Measurements from ENCODE around the gene HAX1.
A peak's percentile ranks its signal among the peaks of the same experiment; 100 is the strongest.
"Not testable (repeated sequence)": the region's sequence is repeated elsewhere in the genome, so short reads cannot be mapped to it uniquely, and the experiment has no call there.

The HAX1 gene

DNA sequence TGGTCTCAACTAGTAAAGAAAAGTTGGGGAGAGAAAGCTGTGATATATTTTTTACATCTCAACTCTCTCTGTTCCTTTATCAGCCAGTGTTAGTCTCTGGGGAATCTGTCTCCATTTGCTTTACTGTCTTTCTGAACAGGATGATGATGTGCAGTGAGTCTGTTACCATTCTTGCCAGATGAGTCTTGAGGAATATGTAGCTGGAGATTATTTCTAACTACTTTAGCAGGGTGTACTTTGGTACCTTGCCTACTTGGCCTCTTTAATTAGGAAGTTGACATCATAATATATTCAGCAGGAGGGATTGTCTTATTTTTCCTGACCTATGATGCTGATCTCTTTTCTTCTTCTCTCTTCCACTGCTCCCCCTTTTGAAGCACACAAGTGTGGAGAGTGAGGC, 15.7 kb upstream of the HAX1 start:
- no peak for DNase-seq (ENCODE audit: low read depth in 1 of 2, low spot score in 1 of 2)
- no peak for TF ChIP-seq JUND (IDR thresholded peaks at IDR 0.05; ENCODE audit: low read depth)
- in situ Hi-C loops (cut with HindIII; ENCODE audit: low pct_unique_long_range_greater_than_20kb, low sequenced_read_pairs), result no loop called here

DNA sequence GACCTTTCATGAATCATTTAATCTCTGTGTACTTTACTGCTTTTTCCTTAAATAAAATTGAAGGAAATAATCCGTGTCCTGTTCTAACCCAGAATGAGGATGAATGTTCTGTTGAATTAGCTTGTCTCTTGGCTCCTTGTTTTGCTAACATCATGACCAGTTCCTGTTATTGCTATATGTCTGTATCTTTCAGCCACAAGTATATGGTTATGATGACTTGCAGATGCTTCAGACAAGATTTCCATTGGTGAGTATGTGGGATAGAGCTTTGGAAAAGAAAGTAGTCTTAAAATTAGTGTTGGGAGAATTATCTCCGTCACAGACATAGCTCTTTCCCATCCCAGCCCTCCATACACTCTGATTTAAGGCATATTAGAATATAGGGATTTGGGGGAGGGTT, 13.6 kb upstream of the HAX1 start:
- no peak for TF ChIP-seq JUND (IDR thresholded peaks at IDR 0.05; ENCODE audit: low read depth)

DNA sequence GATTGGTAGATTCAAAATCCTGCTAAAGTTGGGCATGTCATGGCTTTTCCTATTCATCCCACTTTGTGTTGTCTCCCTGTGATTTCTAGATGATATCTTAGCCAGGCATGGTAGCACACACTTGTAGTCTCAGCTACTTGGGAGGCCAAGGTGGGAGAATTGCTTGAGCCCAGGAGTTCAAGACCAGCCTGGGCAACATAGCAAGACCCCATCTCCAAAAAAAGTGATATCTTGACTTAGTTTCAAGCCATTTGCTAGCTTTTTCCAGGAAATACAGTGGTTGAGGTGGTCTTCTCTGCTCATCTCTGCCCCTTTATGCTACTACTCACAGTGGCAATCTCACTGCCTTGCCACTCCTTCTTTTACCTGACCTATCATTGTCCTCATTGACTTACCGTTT, 12.3 kb upstream of the HAX1 start:
- no peak for DNase-seq (ENCODE audit: low read depth in 1 of 2, low spot score in 1 of 2)
- in situ Hi-C loops (cut with HindIII; ENCODE audit: low pct_unique_long_range_greater_than_20kb, low sequenced_read_pairs), result no loop called here
- no peak for TF ChIP-seq JUND (IDR thresholded peaks at IDR 0.05; ENCODE audit: low read depth)

More for the DNA sequence above, 13.6 kb upstream of the HAX1 start:
- DNase-seq (ENCODE audit: low read depth in 1 of 2, low spot score in 1 of 2), result no peak
- in situ Hi-C loops (cut with HindIII; ENCODE audit: low pct_unique_long_range_greater_than_20kb, low sequenced_read_pairs), result no loop called here

DNA sequence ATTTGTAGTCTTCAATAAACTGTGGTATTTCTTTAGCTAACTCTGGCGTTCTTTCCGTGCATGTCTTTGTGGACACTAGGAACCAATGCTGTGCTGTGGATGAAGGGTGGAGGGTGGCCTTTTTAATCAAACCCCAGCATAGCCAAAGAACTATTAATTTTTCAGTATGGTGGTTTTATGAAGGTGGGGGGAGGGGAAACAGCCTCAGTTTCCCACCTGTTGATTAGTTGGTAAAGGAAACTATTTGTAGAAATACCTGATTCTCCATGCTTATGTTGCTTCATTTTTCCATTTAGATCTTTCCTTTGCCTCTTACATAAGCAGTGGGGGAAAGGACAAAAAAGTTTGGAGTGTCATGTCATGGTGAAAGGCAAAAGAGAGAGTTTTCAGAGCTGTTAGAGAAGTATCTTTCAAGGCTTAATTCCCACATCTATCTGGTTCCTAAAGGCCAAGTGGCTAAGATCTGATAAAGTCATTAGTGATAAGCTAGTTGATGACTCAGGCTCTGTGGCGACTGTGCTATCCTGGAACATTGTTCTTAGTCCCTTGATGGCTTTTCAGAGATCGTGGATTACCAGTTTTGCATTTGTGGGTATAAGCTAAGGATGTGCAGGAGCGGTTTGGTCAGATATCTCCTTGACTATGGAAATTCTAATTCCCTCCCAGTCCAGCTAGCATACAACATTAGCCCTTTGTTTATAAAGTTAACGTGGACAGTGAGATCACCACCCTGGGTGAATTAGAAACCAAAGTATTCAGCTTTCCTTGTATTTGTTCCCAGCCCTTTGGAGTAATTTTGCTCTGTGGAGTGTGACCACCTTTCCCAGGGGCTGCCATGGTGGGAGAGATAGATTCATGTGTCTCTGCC, 8.7 kb upstream of the HAX1 start:
- in situ Hi-C loops (cut with HindIII; ENCODE audit: low pct_unique_long_range_greater_than_20kb, low sequenced_read_pairs), result no loop called here
- no peak for DNase-seq (ENCODE audit: low read depth in 1 of 2, low spot score in 1 of 2)
- TF ChIP-seq JUND (IDR thresholded peaks at IDR 0.05; ENCODE audit: low read depth), result no peak

DNA sequence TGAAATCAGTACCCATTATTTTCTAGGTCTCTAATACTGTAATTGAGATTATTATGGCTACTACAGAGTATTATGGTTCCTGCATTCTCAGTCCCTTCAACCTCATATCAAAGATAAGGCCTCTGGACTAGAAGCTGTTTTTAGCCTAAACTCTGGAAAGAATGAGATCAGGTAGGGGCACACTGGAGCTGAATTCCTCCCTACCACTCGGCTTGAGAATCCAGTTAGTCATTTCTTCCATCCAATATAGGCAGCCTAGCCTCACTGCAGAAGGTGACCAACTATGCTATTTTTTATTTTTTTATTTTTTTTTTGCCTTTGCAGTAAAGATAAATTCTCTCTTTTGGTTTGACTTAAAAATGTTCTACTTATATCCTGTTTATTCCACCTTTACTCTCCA, 8.0 kb upstream of the HAX1 start:
- no peak for DNase-seq (ENCODE audit: low read depth in 1 of 2, low spot score in 1 of 2)
- no peak for TF ChIP-seq JUND (IDR thresholded peaks at IDR 0.05; ENCODE audit: low read depth)
- in situ Hi-C loops (cut with HindIII; ENCODE audit: low pct_unique_long_range_greater_than_20kb, low sequenced_read_pairs), result no loop called here

DNA sequence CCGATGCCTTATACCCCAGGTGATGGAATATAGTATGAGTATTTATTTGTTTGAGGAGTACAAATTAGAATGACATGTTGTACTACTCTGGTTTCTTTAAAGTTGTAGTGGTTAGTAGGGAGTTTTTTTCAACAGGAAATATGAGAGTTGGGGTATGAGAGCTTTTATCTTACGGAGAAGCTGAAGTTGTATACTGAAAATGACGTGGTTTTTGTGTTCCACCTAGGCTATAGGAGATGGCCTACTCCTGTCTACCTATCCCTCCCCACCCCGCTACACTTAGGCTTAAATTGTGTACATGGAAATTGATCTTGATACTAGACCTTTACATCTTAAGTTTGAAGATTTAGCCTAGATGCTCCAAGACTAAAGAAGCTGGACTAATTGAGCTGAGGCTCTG, 6.8 kb upstream of the HAX1 start:
- TF ChIP-seq JUND (IDR thresholded peaks at IDR 0.05; ENCODE audit: low read depth), result no peak
- in situ Hi-C loops (cut with HindIII; ENCODE audit: low pct_unique_long_range_greater_than_20kb, low sequenced_read_pairs), result no loop called here
- DNase-seq (ENCODE audit: low read depth in 1 of 2, low spot score in 1 of 2), result no peak

DNA sequence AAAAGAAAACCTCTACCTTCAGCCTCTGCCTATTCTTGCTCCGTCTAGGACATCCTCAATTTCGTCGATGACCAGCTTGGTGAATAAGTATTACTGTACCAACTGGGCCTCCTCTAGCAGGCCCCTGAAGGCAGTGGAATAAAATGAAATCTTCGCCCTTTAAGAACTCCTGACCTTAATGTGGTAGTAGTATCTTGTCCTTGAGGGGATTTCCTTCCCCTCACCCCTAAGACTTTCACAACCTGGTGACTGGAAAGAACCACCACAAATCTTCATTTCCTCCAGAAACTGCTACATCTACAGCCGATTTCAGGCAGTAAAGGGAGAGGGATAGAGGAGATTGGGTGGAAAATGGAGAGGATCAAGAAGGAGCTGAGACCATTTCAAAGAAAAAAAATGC, 1.6 kb upstream of the HAX1 start:
- in situ Hi-C loops (cut with HindIII; ENCODE audit: low pct_unique_long_range_greater_than_20kb, low sequenced_read_pairs), result no loop called here
- no peak for TF ChIP-seq JUND (IDR thresholded peaks at IDR 0.05; ENCODE audit: low read depth)
- no peak for DNase-seq (ENCODE audit: low read depth in 1 of 2, low spot score in 1 of 2)

DNA sequence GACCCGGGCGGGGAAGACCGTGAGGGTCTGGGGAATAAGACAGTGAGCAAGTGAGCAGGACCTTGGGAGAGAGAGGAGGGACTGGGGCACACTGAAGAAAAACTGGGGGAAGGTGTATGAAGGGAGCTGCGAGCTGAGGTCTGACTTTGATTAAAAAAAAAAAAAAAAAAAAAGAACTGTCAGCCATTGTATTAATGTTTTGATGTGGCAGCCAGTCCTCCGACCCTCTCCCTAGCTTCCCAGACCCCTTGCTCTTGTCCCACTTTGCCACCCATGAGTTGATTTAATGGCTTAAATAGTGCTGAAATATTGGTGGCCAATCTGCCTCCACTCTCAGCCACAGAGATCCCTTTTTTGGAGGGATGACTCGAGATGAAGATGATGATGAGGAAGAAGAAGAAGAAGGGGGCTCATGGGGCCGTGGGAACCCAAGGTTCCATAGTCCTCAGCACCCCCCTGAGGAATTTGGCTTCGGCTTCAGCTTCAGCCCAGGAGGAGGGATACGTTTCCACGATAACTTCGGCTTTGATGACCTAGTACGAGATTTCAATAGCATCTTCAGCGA, 652 bp downstream of the HAX1 start:
- no peak for TF ChIP-seq JUND (IDR thresholded peaks at IDR 0.05; ENCODE audit: low read depth)
- in situ Hi-C loops (cut with HindIII; ENCODE audit: low pct_unique_long_range_greater_than_20kb, low sequenced_read_pairs), result no loop called here
- DNase-seq (ENCODE audit: low read depth in 1 of 2, low spot score in 1 of 2), result no peak

DNA sequence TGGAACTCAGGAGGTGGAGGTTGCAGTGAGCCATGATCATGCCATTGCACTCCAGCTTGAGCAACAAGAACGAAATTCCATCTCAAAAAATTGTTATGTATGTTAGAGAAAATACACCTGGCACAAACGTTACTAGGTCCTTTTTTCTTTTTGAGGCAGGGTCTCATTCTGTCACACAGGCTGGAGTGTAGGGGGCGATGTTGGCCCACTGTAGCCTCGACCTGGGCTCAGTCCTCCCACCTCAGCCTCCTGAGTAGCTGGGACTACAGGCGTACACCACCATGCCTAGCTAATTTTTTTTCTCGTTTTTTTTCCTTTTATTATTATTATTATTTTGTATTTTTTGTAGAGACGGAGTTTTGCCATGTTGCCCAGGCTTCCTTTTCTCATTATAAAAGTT, 4.4 kb downstream of the HAX1 start:
- no peak for TF ChIP-seq JUND (IDR thresholded peaks at IDR 0.05; ENCODE audit: low read depth)
- DNase-seq (ENCODE audit: low read depth in 1 of 2, low spot score in 1 of 2), result peak in 1 of 2 experiments; percentile 31
- in situ Hi-C loops (cut with HindIII; ENCODE audit: low pct_unique_long_range_greater_than_20kb, low sequenced_read_pairs), result no loop called here

DNA sequence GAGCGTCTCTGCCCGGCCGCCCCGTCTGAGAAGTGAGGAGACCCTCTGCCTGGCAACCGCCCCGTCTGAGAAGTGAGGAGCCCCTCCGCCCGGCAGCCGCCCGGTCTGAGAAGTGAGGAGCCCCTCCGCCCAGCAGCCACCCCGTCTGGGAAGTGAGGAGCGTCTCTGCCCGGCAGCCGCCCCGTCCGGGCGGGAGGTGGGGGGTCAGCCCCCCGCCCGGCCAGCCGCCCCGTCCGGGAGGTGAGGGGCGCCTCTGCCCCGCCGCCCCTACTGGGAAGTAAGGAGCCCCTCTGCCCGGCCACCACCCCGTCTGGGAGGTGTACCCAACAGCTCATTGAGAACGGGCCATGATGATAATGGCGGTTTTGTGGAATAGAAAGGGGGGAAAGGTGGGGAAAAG, 15.2 kb downstream of the HAX1 start:
- in situ Hi-C loops (cut with HindIII; ENCODE audit: low pct_unique_long_range_greater_than_20kb, low sequenced_read_pairs); DNase-seq (ENCODE audit: low read depth in 1 of 2, low spot score in 1 of 2): not testable (repeated sequence)

DNA sequence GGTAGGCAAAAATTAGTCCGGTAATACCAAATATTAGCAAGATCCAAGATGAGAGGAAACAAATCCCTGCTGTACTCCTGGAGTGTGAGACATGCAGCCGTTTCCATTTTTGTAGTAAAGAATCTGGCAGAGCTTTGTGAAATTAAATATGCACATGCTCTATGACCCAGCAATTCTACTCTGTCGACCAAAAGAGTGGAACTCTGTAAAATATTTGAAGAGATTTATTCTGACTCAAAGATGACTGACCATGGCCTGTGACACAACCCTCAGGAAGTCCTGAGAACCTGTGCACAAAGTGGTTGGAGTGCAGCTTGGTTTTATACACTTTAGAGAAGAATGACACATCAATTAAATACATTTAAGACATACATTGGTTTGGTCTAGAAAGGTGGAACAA, 16.2 kb downstream of the HAX1 start:
- in situ Hi-C loops (cut with HindIII; ENCODE audit: low pct_unique_long_range_greater_than_20kb, low sequenced_read_pairs), result no loop called here
- no peak for DNase-seq (ENCODE audit: low read depth in 1 of 2, low spot score in 1 of 2)
- TF ChIP-seq JUND (IDR thresholded peaks at IDR 0.05; ENCODE audit: low read depth), result no peak

DNA sequence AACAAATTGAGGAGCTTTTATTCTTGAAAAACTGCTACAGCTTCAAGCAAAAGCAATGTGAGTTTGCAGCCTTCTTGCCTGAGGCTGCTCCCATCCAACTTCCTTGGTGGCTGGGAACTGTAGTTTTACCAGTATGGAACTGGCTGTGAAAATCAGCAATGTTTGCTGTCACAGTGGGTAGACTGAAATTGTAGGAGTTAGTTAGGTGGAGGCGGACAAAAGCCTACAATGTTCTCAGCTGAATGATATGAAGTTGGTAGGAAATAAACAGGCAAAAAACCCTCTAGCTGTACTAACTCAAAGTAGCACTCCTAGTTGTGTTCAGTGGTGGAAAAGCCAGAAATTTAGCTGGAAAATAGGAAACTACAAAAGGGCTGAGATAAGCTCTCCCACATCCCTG, 18.5 kb downstream of the HAX1 start:
- TF ChIP-seq JUND (IDR thresholded peaks at IDR 0.05; ENCODE audit: low read depth), result no peak
- in situ Hi-C loops (cut with HindIII; ENCODE audit: low pct_unique_long_range_greater_than_20kb, low sequenced_read_pairs), result no loop called here
- peak; percentile 30 for DNase-seq (ENCODE audit: low read depth in 1 of 2, low spot score in 1 of 2)

DNA sequence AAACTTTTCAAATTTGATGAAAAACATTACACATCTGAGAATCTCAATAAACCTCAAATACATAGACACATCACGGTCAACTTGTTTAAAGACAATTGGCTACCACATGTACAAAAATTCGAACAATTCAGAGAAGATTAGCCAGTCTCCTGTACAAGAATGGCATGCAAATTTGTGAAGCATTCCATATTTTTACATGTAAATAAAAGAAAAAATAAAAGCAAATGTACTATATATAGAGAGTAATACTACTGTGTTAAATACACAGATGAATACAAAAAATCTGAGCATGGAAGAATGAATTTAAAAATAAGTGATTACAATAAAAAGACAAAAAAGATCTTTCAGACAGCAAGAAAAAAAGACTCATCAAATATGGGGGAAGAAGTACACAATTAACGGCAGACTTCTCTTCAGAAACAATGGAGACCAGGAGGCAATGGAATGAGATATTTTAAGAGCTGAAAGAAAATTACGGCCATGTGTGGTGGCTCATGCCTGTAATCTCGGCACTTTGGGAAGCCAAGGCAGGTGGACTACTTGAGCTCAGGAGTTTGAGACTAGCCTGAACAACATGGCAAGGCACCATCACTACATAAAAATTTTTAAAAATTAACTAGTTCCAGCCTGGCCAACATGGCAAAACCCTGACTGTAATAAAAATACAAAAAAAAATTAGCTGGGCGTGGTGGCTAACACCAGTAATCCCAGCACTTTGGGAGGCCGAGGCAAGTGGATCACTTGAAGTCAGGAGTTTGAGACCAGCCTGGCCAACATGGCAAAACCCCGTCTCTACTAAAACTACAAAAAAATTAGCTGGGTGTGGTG, 23.2 kb downstream of the HAX1 start:
- in situ Hi-C loops (cut with HindIII; ENCODE audit: low pct_unique_long_range_greater_than_20kb, low sequenced_read_pairs), result no loop called here
- DNase-seq (ENCODE audit: low read depth in 1 of 2, low spot score in 1 of 2), result peak in 1 of 2 experiments; percentile 20
- TF ChIP-seq JUND (IDR thresholded peaks at IDR 0.05; ENCODE audit: low read depth), result no peak

Measured in T47D (cell line).